ENCODE results near the gene FAAH.

Gene FAAH

GRCh38 chr1:46408356-46409062 is 14.4 kb downstream of the FAAH start:
- no peaks in the 10 kb centered on the region for H3K4me1 ChIP-seq (ENCODE audit: insufficient read depth, poor library complexity, severe bottlenecking)
- no peaks in the 10 kb centered on the region for H3K9me3 ChIP-seq (ENCODE audit: severe bottlenecking)
- no peaks in the 10 kb centered on the region for H3K36me3 ChIP-seq (ENCODE audit: low read depth)
- no peak for ATAC-seq (ENCODE audit: low read depth)
- H3K4me3 ChIP-seq (ENCODE audit: severe bottlenecking): no peak overlapping the region
- H3K27ac ChIP-seq (ENCODE audit: poor library complexity, severe bottlenecking): no peak overlapping the region
- DNase-seq (ENCODE audit: low spot score): no peak
- no peaks in the 10 kb centered on the region for H3K27me3 ChIP-seq (ENCODE audit: insufficient read depth, poor library complexity, severe bottlenecking)
- TF ChIP-seq CTCF (IDR thresholded peaks at IDR 0.05; ENCODE audit: poor library complexity, severe bottlenecking): no peak

- TF ChIP-seq CTCF (IDR thresholded peaks at IDR 0.05; ENCODE audit: poor library complexity, severe bottlenecking): no peak
- no peak overlapping the region for H3K4me3 ChIP-seq (ENCODE audit: severe bottlenecking)
- no peaks in the 10 kb centered on the region for H3K9me3 ChIP-seq (ENCODE audit: severe bottlenecking)
Measured at GRCh38 chr1:46409063-46409372, 14.9 kb downstream of the FAAH start.

GRCh38 chr1:46410156-46411009 is 16.3 kb downstream of the FAAH start:
- Histone ChIP-seq H3K27me3 (ENCODE audit: insufficient read depth, poor library complexity, severe bottlenecking) (no peaks in the 10 kb centered on the region), H3K4me3 (ENCODE audit: severe bottlenecking) (no peak overlapping the region), H3K27ac (ENCODE audit: poor library complexity, severe bottlenecking) (no peak overlapping the region), H3K9me3 (ENCODE audit: severe bottlenecking) (no peaks in the 10 kb centered on the region), H3K36me3 (ENCODE audit: low read depth) (no peaks in the 10 kb centered on the region), H3K4me1 (ENCODE audit: insufficient read depth, poor library complexity, severe bottlenecking) (no peaks in the 10 kb centered on the region)
- ATAC-seq (ENCODE audit: low read depth) (no peak), DNase-seq (ENCODE audit: low spot score) (no peak)
- no peak for TF ChIP-seq CTCF (IDR thresholded peaks at IDR 0.05; ENCODE audit: poor library complexity, severe bottlenecking)

More at GRCh38 chr1:46409063-46409372, 14.9 kb downstream of the FAAH start:
- Histone ChIP-seq H3K4me1 (ENCODE audit: insufficient read depth, poor library complexity, severe bottlenecking) (no peaks in the 10 kb centered on the region), H3K36me3 (ENCODE audit: low read depth) (no peaks in the 10 kb centered on the region), H3K27ac (ENCODE audit: poor library complexity, severe bottlenecking) (no peak overlapping the region), H3K27me3 (ENCODE audit: insufficient read depth, poor library complexity, severe bottlenecking) (no peaks in the 10 kb centered on the region)
- DNase-seq (ENCODE audit: low spot score) (no peak), ATAC-seq (ENCODE audit: low read depth) (no peak)

GRCh38 chr1:46411010-46411405 is 16.9 kb downstream of the FAAH start:
- Histone ChIP-seq H3K9me3 (ENCODE audit: severe bottlenecking) (no peaks in the 10 kb centered on the region), H3K36me3 (ENCODE audit: low read depth) (no peaks in the 10 kb centered on the region), H3K27me3 (ENCODE audit: insufficient read depth, poor library complexity, severe bottlenecking) (no peaks in the 10 kb centered on the region), H3K4me3 (ENCODE audit: severe bottlenecking) (no peak overlapping the region), H3K27ac (ENCODE audit: poor library complexity, severe bottlenecking) (no peak overlapping the region), H3K4me1 (ENCODE audit: insufficient read depth, poor library complexity, severe bottlenecking) (no peaks in the 10 kb centered on the region)
- TF ChIP-seq CTCF (IDR thresholded peaks at IDR 0.05; ENCODE audit: poor library complexity, severe bottlenecking): no peak
- ATAC-seq (ENCODE audit: low read depth): no peak
- no peak for DNase-seq (ENCODE audit: low spot score)
